Hematopoietic multipotent progenitor cell (in vitro differentiated cells): ENCODE measurements around the gene SATB2. TPM values are rescaled to one million over a fixed set of nuclear protein-coding genes. Genes with fewer than 3 reads are reported as not detected.

ENCODE experiments used
- DNase-seq, 3 donors: peaks; one replicate each; pipeline ENCODE4 v3.0.0-alpha.2; 2011 to 2015; ENCODE audit warnings: low read depth in 2 of 3, low spot score in 2 of 3
- total RNA-seq: library from RNA; depleted of rRNA; stranded (reverse); fragments of >200 nt; gene quantifications from one replicate; pipeline ENCODE4 v1.2.3, GENCODE V29; 2012

The SATB2 gene
- total RNA-seq, 1 donor: not detected

- DNase-seq: no peak
Measured at GRCh38 chr2:199273042-199273511, 184.7 kb downstream of the SATB2 start.

GRCh38 chr2:199261936-199262335, 195.8 kb downstream of the SATB2 start:
- no peak for DNase-seq

DNA sequence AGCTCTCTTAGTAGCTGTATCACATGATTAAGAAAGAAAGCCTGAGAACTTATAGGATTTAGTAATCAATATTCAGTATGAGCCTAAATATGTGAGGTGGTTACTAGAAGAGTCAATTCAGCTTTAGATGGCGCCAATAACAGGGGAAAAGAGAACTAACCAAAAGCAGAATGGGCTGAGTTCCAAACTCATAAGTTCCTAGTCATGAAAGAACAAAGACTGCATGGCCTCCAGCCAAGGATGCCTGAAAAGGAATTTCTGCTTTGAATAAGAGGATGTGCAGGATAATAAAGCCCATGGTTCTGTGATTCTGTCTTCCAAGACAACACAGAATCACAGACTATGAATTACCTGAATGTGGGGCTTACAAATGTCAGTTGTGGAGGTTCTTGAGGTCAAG, 196.5 kb downstream of the SATB2 start:
- DNase-seq: no peak

GRCh38 chr2:199259671-199260070, 198.1 kb downstream of the SATB2 start:
- no peak for DNase-seq

DNA sequence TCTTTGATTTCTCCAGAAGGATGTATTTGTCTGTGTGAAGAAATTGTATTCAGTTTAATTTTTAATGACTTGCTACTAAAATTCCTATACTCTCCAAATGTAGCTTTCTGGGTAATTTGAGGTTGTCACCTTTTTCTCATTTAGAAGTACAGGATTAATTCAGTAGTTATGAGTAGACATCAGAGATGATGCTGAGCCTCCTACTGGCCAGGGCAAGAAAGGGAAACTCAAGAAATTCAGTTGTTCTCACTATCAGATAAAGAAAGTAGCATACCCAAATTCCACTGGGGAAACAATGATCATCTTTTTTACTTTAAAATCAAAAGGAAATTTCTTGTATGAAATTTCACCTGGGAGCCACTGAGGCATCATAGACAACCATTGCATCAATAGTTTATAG, 199.4 kb downstream of the SATB2 start:
- DNase-seq: no peak

GRCh38 chr2:199257261-199258224, 200.2 kb downstream of the SATB2 start:
- DNase-seq: no peak

GRCh38 chr2:199230091-199230490, 227.6 kb downstream of the SATB2 start:
- DNase-seq: no peak

GRCh38 chr2:199228887-199229819, 228.6 kb downstream of the SATB2 start:
- peak in 2 of 3 donors; percentile 5 to 22 for DNase-seq

DNA sequence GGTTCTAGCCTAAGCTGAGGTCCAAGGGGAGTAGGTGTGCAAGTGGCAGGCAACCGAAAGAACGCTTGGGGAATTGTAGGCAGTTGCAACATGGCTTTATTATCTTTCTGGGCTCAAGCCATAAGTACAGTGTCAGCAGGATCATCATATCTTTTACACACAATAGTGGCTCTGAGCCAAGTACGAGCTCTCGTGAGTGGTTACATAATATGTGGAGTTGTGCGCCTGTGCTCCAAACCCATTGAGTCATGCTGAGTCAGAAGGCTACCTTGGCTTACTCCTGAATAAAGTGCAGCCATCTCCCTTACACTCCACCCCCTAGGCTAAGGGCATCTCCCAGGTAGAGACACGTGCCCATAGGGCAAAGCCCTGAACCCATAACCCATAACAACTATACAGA, 233.9 kb downstream of the SATB2 start:
- DNase-seq: no peak

- DNase-seq: no peak
Measured at GRCh38 chr2:199220920-199221319, 236.8 kb downstream of the SATB2 start.

- no peak for DNase-seq
Measured at GRCh38 chr2:199219551-199219950, 238.2 kb downstream of the SATB2 start.
